Subcutaneous adipose tissue (tissue), 4 donors: ENCODE measurements around the gene BCLAF3. TPM values are rescaled to one million over a fixed set of nuclear protein-coding genes. Genes with fewer than 3 reads are reported as not detected.

Experiments used
- CTCF ChIP-seq: fragments of 450-650 bp; IDR thresholded peaks from one replicate; pipeline ENCODE4 v1.5.1; 2016; ENCODE audit warnings: low read depth, mild to moderate bottlenecking, control low read depth, antibody characterized with exemption, moderate library complexity
- total RNA-seq, 4 donors: library from RNA; depleted of rRNA; stranded (reverse); fragments of >200 nt; gene quantifications; one replicate each; pipeline ENCODE4 v1.1.0, GENCODE V29; 2016

Gene BCLAF3
- total RNA-seq, 4 donors from 2014 or later: 14.4 to 26.2 (median 19.2) TPM

GRCh38 chrX:19968276-19968675 lies 22.6 kb downstream of the BCLAF3 start:
- TF ChIP-seq CTCF: no peak

- TF ChIP-seq CTCF: no peak
These were observed 24.8 kb downstream of the BCLAF3 start for GRCh38 chrX:19966056-19966455.

- TF ChIP-seq CTCF: no peak
These were observed 26.7 kb downstream of the BCLAF3 start for GRCh38 chrX:19964017-19964710.

GRCh38 chrX:19960913-19961312 lies 29.9 kb downstream of the BCLAF3 start:
- no peak for TF ChIP-seq CTCF

- TF ChIP-seq CTCF: no peak
These were observed 32.0 kb downstream of the BCLAF3 start for GRCh38 chrX:19958552-19959486.

- no peak for TF ChIP-seq CTCF
These were observed 33.9 kb downstream of the BCLAF3 start for GRCh38 chrX:19956923-19957322.

- TF ChIP-seq CTCF: no peak
These were observed 34.6 kb downstream of the BCLAF3 start for GRCh38 chrX:19956306-19956705.
